ENCODE results near the gene PDLIM4.
A peak's percentile ranks its signal among the peaks of the same experiment; 100 is the strongest.

The PDLIM4 gene

DNA sequence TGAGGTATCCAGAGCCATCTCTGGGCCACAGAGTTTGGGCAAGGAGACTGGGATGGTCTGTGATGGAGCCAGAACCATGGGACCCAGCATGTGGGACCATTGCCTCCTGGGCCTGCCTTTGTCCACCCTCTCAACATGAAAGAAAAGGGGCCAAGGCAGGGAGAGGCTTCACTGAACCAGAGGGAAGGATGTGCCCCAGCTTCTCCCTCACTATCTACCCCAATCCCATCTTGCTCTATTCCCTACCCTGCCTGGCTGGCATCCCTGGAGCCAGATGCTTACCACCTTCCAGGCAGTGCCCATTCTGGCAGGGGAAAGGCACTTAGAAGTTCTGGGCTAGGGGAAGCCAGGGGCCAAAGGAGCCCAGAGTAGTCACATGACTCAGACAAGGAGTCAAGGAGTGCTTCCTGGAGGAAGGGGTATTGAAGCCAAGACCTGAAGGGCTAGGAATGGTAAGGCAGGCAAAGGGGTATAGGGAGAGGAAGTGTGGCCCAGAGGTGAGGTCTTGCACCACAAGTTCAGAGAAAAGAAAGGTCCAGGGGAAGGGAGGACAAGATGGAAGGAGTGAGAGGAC, 9.8 kb downstream of the PDLIM4 start:
- no peak for DNase-seq (ENCODE audit: extremely low spot score)
- TF ChIP-seq, protein P1, sequence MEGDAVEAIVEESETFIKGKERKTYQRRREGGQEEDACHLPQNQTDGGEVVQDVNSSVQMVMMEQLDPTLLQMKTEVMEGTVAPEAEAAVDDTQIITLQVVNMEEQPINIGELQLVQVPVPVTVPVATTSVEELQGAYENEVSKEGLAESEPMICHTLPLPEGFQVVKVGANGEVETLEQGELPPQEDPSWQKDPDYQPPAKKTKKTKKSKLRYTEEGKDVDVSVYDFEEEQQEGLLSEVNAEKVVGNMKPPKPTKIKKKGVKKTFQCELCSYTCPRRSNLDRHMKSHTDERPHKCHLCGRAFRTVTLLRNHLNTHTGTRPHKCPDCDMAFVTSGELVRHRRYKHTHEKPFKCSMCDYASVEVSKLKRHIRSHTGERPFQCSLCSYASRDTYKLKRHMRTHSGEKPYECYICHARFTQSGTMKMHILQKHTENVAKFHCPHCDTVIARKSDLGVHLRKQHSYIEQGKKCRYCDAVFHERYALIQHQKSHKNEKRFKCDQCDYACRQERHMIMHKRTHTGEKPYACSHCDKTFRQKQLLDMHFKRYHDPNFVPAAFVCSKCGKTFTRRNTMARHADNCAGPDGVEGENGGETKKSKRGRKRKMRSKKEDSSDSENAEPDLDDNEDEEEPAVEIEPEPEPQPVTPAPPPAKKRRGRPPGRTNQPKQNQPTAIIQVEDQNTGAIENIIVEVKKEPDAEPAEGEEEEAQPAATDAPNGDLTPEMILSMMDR (IDR thresholded peaks at IDR 0.05; ENCODE audit: control extremely low read depth, extremely low read depth, low read depth, missing control alignments): no peak
- ChIA-PET POLR2A (no interaction called here), CTCF (interaction anchor here (1.6 to 8.2 kb wide), 3 partner anchors 16 to 204 kb away, joined by 4 to 81 read pairs (median 8); no protein-coding TSS in a partner anchor)

DNA sequence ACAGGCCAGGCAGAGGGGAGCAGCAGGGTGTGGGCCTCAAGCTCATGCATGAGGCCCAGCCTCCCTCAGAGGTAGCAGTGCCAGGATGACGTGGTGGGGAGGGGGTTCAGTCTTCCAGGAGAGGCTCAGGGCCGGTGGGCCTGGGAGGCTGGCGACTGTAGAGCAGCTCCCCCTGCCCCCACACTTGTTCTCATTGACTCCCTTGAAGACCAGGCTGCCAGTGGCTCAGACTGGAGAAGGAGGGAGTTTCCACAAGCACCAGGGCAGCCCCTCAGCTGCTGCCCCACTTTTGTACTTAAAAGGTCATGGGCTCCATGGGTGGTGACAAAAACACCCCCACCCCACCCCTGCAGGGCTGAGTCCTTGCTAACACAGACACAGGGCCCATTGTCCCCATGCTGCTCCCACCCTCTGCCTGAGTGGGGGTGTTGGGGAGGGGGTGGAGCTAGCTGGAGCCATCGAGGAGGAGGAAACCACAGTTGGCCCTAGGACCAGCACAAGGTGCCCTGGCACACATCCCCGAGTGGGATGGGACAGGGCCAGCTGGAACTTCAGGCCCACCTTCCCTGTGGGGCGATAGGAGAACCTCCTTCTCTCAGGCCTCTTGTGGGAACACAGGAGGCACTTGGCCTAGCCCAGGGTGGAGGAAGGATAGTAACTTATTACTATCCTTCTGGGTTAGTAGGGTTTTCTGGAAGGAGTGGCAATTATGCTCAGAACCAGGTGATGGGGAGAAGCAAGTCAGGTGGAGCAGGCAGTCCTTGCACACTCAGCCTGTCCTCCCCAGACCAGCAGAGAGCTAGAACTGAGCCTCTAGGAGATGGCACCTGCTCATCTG, 10.7 kb downstream of the PDLIM4 start:
- POLR2A ChIA-PET: interaction anchor here (0.7 kb wide), 1 partner anchor 30 kb away, joined by 4 read pairs; no protein-coding TSS in a partner anchor

DNA sequence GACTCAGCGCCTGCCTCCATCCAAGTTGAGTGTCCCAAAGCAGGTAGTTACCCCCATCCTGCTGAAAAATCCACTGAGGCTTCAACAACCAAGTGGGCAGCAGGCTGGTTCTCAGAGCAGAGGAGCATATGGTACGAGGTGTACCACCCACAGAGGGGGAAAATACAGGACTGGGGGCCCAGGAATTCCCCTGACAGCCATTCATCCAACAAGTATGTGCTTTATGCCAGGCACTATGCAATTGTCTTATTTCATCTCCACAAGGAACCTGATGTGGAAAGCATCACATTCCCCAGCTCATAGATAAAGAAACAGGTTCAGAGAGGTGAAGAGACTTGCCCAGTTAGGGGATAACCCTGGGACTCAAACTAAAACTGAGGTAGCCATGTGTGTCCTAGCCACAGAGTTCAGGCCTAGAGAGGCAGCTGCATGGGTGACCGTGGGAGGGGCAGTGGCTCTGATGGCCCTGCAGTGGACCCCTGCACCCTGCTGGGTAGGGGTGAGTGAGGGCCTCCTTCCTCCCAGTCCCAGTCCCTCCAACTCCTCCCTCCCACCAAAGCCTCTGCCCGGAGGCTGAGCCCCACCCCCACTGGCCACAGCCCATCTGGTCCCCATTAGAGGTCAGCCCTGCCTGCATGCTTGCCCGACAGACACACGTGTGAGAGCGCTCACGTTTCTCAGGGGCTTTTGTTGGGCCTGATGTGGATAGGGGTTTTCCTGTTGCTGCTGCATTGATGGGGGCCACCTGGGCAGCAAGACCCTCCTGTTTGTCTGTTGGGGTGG, 11.5 kb downstream of the PDLIM4 start:
- TF ChIP-seq, protein P1 (IDR thresholded peaks at IDR 0.05; ENCODE audit: control extremely low read depth, extremely low read depth, low read depth, missing control alignments): no peak
- CTCF ChIA-PET: interaction anchor here (1.0 to 8.2 kb wide), 6 partner anchors 9 to 206 kb away, joined by 3 to 81 read pairs (median 7); partner anchors contain the start of gene SLC22A4
- POLR2A ChIA-PET: interaction anchor here (0.7 kb wide), 1 partner anchor 31 kb away, joined by 4 read pairs; no protein-coding TSS in a partner anchor
- DNase-seq (ENCODE audit: extremely low spot score): peak; percentile 74

More for the DNA sequence above, 10.7 kb downstream of the PDLIM4 start:
- CTCF ChIA-PET: interaction anchor here (1.0 to 8.2 kb wide), 5 partner anchors 9 to 205 kb away, joined by 3 to 81 read pairs (median 6); partner anchors contain the start of gene SLC22A4
- DNase-seq (ENCODE audit: extremely low spot score): peak; percentile 43
- TF ChIP-seq, protein P1 (IDR thresholded peaks at IDR 0.05; ENCODE audit: control extremely low read depth, extremely low read depth, low read depth, missing control alignments): no peak

DNA sequence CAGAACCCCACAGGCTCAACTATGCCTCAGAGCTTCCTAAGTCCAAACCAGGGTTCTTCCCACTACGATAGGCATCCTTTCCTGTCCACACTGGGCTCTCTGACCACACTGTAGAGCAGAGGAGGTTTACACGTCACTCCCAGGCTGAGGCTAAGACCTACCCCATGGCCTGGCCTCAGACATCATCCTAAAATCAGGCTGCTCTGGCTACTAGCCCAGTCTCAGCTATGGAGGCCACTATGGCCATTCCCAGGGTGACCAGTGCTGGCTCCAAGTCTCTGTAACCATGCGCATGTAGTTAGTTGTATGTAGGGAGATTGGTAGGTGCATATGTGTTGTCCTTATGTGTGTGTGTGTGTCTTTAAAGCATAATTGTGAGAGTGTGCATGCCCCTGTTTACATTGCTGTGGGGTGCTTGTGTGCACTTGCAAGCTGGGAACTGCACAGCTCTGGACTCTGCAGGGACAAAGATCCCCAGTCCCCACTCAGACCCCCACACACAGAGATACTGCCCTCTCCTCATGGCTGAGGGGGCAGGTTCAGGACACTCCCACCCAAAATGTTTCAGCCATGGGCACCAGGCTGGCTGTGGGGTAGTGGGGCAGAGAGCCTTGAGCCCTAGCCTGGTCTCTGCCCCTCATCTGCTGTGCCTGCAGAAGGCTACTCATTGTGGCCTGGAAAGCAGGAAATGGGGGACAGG, 12.3 kb downstream of the PDLIM4 start:
- ChIA-PET POLR2A (no interaction called here), CTCF (interaction anchor here (1.6 to 8.2 kb wide), 4 partner anchors 10 to 31 kb away, joined by 3 to 81 read pairs (median 9); partner anchors contain the start of gene SLC22A4)
- DNase-seq (ENCODE audit: extremely low spot score): no peak
- TF ChIP-seq, protein P1 (IDR thresholded peaks at IDR 0.05; ENCODE audit: control extremely low read depth, extremely low read depth, low read depth, missing control alignments): no peak

DNA sequence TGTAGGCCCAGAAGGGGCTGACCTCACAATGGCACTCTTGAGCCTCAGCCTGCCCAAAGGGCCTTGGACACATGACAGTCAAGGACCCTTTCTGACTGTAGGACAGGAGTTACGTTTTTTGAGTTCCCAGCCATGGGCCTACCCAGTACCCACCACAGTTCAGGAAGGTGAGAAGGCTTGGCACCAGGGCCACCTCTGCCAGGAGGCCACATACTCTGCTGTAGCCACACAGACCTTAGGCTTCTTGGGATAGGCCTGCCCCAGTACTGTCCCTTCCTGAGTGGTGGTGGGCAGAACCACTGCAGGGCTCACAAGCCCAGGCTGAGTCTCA, 12.8 kb downstream of the PDLIM4 start:
- no peak for DNase-seq (ENCODE audit: extremely low spot score)
- TF ChIP-seq, protein P1 (IDR thresholded peaks at IDR 0.05; ENCODE audit: control extremely low read depth, extremely low read depth, low read depth, missing control alignments): no peak
- POLR2A ChIA-PET: no interaction called here
- CTCF ChIA-PET: interaction anchor here (1.6 to 8.2 kb wide), 6 partner anchors 10 to 32 kb away, joined by 3 to 81 read pairs (median 21); partner anchors contain the start of gene SLC22A4

All from GM10248 (cell line).